HCT116 (cell line): Measurements from ENCODE around the gene OR10G7. TPM values are rescaled to one million over a fixed set of nuclear protein-coding genes. Genes with fewer than 3 reads are reported as not detected.

Source experiments
- ATAC-seq: fragments of 200-7000 bp; cut with Tn5 transposase; 2 replicates; pipeline ENCODE4 v1.9.1; 2020; ENCODE audit warnings: mild to moderate bottlenecking, moderate library complexity
- BruUV-seq: library from RNA; stranded (reverse); fragments of 400-500 nt; replicated peaks from 2 replicates; lab custom pipeline; 2021; lab: Mats Ljungman, UMichigan
- CTCF ChIA-PET: fragments of 300-600 bp; sonication (Branson Sonifier 250); formaldehyde crosslinking; loops from one replicate; lab custom pipeline; 2021; ENCODE audit warnings: antibody characterized with exemption; lab: Charles Lee
- POLR2A ChIA-PET: fragments of 300-600, 350-600 bp; sonication (Branson Sonifier 250); formaldehyde crosslinking; loops from one replicate; lab custom pipeline; 2021; ENCODE audit warnings: antibody characterized with exemption; lab: Charles Lee
- RAD21 ChIA-PET, 2 experiments: fragments of 300-600 bp; sonication (Branson Sonifier 250); formaldehyde crosslinking; loops; one replicate each; lab custom pipeline; 2023; ENCODE audit warnings: low total read pairs in 2 of 2; ENCODE audit not compliant: uncharacterized antibody in 2 of 2, unreplicated experiment in 2 of 2, low non-redundant PET in 1 of 2; lab: Charles Lee
- DNase-seq: peaks from one replicate; pipeline ENCODE4 v3.0.0-alpha.2; 2010; ENCODE audit warnings: low read depth, low spot score
- H2AFZ ChIP-seq: fragments of 200-600 bp; shearing (Covaris generic), sonication (generic); 2 replicates; pipeline ENCODE4 v1.6.1; 2017; ENCODE audit warnings: low read depth, mixed run types, mixed read lengths, antibody characterized with exemption, low read length; ENCODE audit not compliant: poor library complexity, severe bottlenecking
- H3K27ac ChIP-seq: 2 replicates; pipeline ENCODE4 v1.5.1; 2012; ENCODE audit warnings: low read depth, low read length
- H3K27me3 ChIP-seq: fragments of 200-600 bp; sonication (generic); 2 replicates; pipeline ENCODE4 v1.6.1; 2016; ENCODE audit warnings: mixed run types, low read length, mixed read lengths; ENCODE audit not compliant: insufficient read depth
- H3K36me3 ChIP-seq, 2 experiments: fragments of 200-500 bp in 1 of 2; fragments of 200-600 bp in 1 of 2; sonication (Bioruptor generic) in 1 of 2; sonication (generic) in 1 of 2; 2 replicates each; pipeline versions ENCODE4 v1.5.1 to v1.6.1; 2014 to 2016; ENCODE audit warnings: low read length in 2 of 2, inconsistent platforms in 1 of 2, mixed read lengths in 1 of 2, mixed run types in 1 of 2; ENCODE audit not compliant: insufficient read depth in 2 of 2, control insufficient read depth in 1 of 2
- H3K4me1 ChIP-seq, 2 experiments: fragments of 200-600 bp in 1 of 2; sonication (generic) in 1 of 2; 2 replicates each; pipeline versions ENCODE4 v1.5.1 to v1.6.1; 2012 to 2017; ENCODE audit warnings: low read length in 2 of 2, inconsistent platforms in 1 of 2, mild to moderate bottlenecking in 1 of 2, mixed read lengths in 1 of 2, mixed run types in 1 of 2, moderate library complexity in 1 of 2; ENCODE audit not compliant: insufficient read depth in 2 of 2, control insufficient read depth in 1 of 2
- H3K4me2 ChIP-seq: fragments of 200-600 bp; sonication (generic); 2 replicates; pipeline ENCODE4 v1.6.1; 2017; ENCODE audit warnings: mixed run types, low read length, mixed read lengths
- H3K4me3 ChIP-seq, 2 experiments: fragments of 200-600 bp in 1 of 2; sonication (generic) in 1 of 2; replicated peaks in 1 of 2; 2 replicates each; pipeline ENCODE4 v1.5.1; 2011 to 2016; ENCODE audit warnings: low read length in 2 of 2, control low read depth in 1 of 2, low read depth in 1 of 2, mild to moderate bottlenecking in 1 of 2, mixed read lengths in 1 of 2, mixed run types in 1 of 2
- H3K79me2 ChIP-seq: fragments of 200-600 bp; sonication (generic); 2 replicates; pipeline ENCODE4 v1.6.1; 2017; ENCODE audit warnings: mild to moderate bottlenecking, mixed run types, low read length, moderate library complexity, mixed read lengths; ENCODE audit not compliant: insufficient read depth
- H3K9ac ChIP-seq: fragments of 200-600 bp; sonication (generic); 2 replicates; pipeline ENCODE4 v1.6.1; 2016; ENCODE audit warnings: low read length, mixed read lengths
- H3K9me2 ChIP-seq: fragments of 200-600 bp; sonication (generic), shearing (Covaris generic); 2 replicates; pipeline ENCODE4 v1.6.1; 2017; ENCODE audit warnings: mixed run types, mild to moderate bottlenecking, moderate library complexity; ENCODE audit not compliant: insufficient read depth
- H3K9me3 ChIP-seq, 2 experiments: fragments of 200-500 bp in 1 of 2; fragments of 200-600 bp in 1 of 2; sonication (Bioruptor generic) in 1 of 2; sonication (generic) in 1 of 2; 2 replicates each; pipeline ENCODE4 v1.6.1; 2014 to 2017; ENCODE audit warnings: low read length in 2 of 2, mixed read lengths in 2 of 2, inconsistent platforms in 1 of 2, low read depth in 1 of 2, mild to moderate bottlenecking in 1 of 2, mixed run types in 1 of 2, moderate library complexity in 1 of 2; ENCODE audit not compliant: control insufficient read depth in 1 of 2, insufficient read depth in 1 of 2
- H4K20me1 ChIP-seq: fragments of 200-600 bp; sonication (generic), shearing (Covaris generic); 2 replicates; pipeline ENCODE4 v1.6.1; 2017; ENCODE audit warnings: mixed run types, mild to moderate bottlenecking, moderate library complexity; ENCODE audit not compliant: insufficient read depth
- CBX3 ChIP-seq: IDR thresholded peaks from 2 replicates; pipeline ENCODE4 v1.6.1; 2012; ENCODE audit warnings: low read depth
- CEBPB ChIP-seq: IDR thresholded peaks from 2 replicates; pipeline ENCODE4 v1.6.1; 2012; ENCODE audit warnings: low read depth
- EGR1 ChIP-seq: IDR thresholded peaks from 2 replicates; pipeline ENCODE4 v1.6.1; 2012; ENCODE audit warnings: low read depth
- ELF1 ChIP-seq: IDR thresholded peaks from 2 replicates; pipeline ENCODE4 v1.6.1; 2012; ENCODE audit warnings: low read depth, borderline replicate concordance
- EZH2 ChIP-seq: fragments of 200-600 bp; sonication (generic); IDR thresholded peaks from 2 replicates; pipeline ENCODE4 v1.6.1; 2017; ENCODE audit warnings: antibody characterized with exemption, mixed run types
- EZH2phosphoT487 ChIP-seq: fragments of 200-600 bp; IDR thresholded peaks from 2 replicates; pipeline ENCODE4 v1.6.1; 2018; ENCODE audit warnings: antibody characterized with exemption, borderline replicate concordance
- FOSL1 ChIP-seq: IDR thresholded peaks from 2 replicates; pipeline ENCODE4 v1.6.1; 2012; ENCODE audit warnings: low read depth
- POLR2A ChIP-seq: IDR thresholded peaks from 2 replicates; pipeline ENCODE4 v1.7.0; 2011; ENCODE audit warnings: borderline replicate concordance; ENCODE audit not compliant: insufficient read depth, insufficient read length; ENCODE audit errors: extremely low read depth
- RAD21 ChIP-seq: IDR thresholded peaks from 2 replicates; pipeline ENCODE4 v1.6.1; 2012; ENCODE audit warnings: low read depth, mild to moderate bottlenecking
- SP1 ChIP-seq: IDR thresholded peaks from 2 replicates; pipeline ENCODE4 v1.6.1; 2012; ENCODE audit warnings: low read depth
- TCF7L2 ChIP-seq: IDR thresholded peaks from 2 replicates; pipeline ENCODE4 v1.7.0; 2011; ENCODE audit warnings: borderline replicate concordance, inconsistent platforms; ENCODE audit not compliant: insufficient read depth, insufficient read length; ENCODE audit errors: extremely low read depth
- ZNF274 ChIP-seq: fragments of 200-500 bp; sonication (Bioruptor generic); IDR thresholded peaks from 2 replicates; pipeline ENCODE4 v1.6.1; 2014; ENCODE audit warnings: mild to moderate bottlenecking, low read depth, low read length, inconsistent platforms
- intact Hi-C: fragments of 100-400 bp; cut with micrococcal nuclease; formaldehyde crosslinking; loops from 2 replicates; pipeline ENCODE4 v1.10.0; 2022
- total RNA-seq: library from RNA; stranded (reverse); gene quantifications from one replicate; pipeline ENCODE4 v1.2.1, GENCODE V29; 2021; ENCODE audit not compliant: unreplicated experiment
- TF ChIP-seq, protein P1 (sequence below), 3 experiments: fragments of 200-600 bp in 1 of 3; sonication (generic) in 1 of 3; IDR thresholded peaks in 2 of 3; conservative IDR thresholded peaks in 1 of 3; 2 replicates each; pipeline ENCODE4 v1.5.1; 2012 to 2017; ENCODE audit warnings: low read depth in 2 of 3, low read length in 2 of 3, antibody characterized with exemption in 1 of 3, borderline replicate concordance in 1 of 3, control low read depth in 1 of 3, mild to moderate bottlenecking in 1 of 3, mixed read lengths in 1 of 3, mixed run types in 1 of 3, moderate library complexity in 1 of 3; ENCODE audit not compliant: insufficient read depth in 1 of 3
- TF ChIP-seq, protein P2 (sequence below): IDR thresholded peaks from 2 replicates; pipeline ENCODE4 v1.6.1; 2011; ENCODE audit warnings: mild to moderate bottlenecking, low read length, moderate library complexity; ENCODE audit not compliant: insufficient replicate concordance; ENCODE audit errors: extremely low read depth
- TF ChIP-seq, protein P3 (sequence below): IDR thresholded peaks from 2 replicates; pipeline ENCODE4 v1.6.1; 2012

OR10G7 gene
- total RNA-seq, 1 experiment from 2014 or later: not detected

DNA sequence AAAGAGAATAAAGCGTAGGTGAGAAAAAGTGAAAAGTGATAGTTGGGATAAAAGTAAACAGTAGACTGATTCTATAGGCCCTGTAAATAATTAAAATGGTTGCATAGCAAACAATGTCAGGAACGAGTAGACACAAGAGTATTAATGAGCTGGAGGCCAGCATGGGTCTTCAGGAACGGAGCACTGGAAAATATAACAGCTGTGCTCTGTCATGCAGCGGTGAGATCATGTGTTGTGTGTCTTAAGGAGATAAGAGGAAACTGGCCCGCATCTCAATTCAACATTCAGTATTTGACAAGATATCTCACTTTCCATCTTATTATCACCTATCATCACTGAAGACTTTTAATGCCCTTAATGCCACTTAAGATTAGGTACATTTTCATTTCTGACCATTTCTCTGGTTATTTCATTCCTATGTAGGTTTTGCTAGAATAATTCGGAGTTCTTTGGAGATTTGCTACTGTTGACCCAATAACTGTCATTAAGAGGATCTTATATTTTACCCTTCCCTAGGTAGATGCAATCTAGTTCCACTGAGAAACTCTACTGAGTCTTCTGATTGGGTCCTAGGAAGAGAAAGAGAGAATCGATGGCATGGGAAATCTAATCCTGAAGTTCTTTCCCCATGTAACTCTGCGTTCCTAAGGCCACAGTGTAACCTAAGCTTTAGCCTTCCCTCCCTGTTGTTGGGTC, 38.7 kb upstream of the OR10G7 start:
- ChIA-PET CTCF (interaction anchor here (0.6 to 2.0 kb wide), 2 partner anchors 8 to 27 kb away, joined by 3 to 10 read pairs; no protein-coding TSS in a partner anchor), RAD21 (no interaction called here), POLR2A (no interaction called here)
- Histone ChIP-seq H3K4me2 (no peak overlapping the region), H2AFZ (no peak overlapping the region), H3K9me3 (no peaks in the 10 kb centered on the region), H3K4me1 (no peaks in the 10 kb centered on the region), H3K79me2 (no peaks in the 10 kb centered on the region), H3K9ac (no peak overlapping the region), H4K20me1 (peaks cover 4% of the 10 kb centered on the region; the same call in 1 of the 2 replicates), H3K4me3 (no peak overlapping the region), H3K36me3 (no peaks in the 10 kb centered on the region), H3K9me2 (no peaks in the 10 kb centered on the region), H3K27ac (no peak overlapping the region), H3K27me3 (peaks cover 56% of the 10 kb centered on the region)
- ATAC-seq: no peak
- DNase-seq: no peak
- intact Hi-C loops: no loop called here
- no TSS peak for BruUV-seq
- no peak for TF ChIP-seq EGR1
- TF ChIP-seq FOSL1: no peak
- no peak for TF ChIP-seq SP1
- TF ChIP-seq, protein P1, sequence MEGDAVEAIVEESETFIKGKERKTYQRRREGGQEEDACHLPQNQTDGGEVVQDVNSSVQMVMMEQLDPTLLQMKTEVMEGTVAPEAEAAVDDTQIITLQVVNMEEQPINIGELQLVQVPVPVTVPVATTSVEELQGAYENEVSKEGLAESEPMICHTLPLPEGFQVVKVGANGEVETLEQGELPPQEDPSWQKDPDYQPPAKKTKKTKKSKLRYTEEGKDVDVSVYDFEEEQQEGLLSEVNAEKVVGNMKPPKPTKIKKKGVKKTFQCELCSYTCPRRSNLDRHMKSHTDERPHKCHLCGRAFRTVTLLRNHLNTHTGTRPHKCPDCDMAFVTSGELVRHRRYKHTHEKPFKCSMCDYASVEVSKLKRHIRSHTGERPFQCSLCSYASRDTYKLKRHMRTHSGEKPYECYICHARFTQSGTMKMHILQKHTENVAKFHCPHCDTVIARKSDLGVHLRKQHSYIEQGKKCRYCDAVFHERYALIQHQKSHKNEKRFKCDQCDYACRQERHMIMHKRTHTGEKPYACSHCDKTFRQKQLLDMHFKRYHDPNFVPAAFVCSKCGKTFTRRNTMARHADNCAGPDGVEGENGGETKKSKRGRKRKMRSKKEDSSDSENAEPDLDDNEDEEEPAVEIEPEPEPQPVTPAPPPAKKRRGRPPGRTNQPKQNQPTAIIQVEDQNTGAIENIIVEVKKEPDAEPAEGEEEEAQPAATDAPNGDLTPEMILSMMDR (IDR thresholded peaks at IDR 0.05 in 2 of 3, conservative IDR thresholded peaks at IDR 0.05 in 1 of 3; ENCODE audit: borderline replicate concordance in 1 of 3, insufficient read depth in 1 of 3, low read depth in 2 of 3, low read length in 2 of 3): no peak
- no peak for TF ChIP-seq EZH2phosphoT487
- TF ChIP-seq ELF1: no peak
- TF ChIP-seq TCF7L2: no peak
- TF ChIP-seq ZNF274: no peak
- no peak for TF ChIP-seq CEBPB
- TF ChIP-seq POLR2A: no peak
- TF ChIP-seq, protein P2, sequence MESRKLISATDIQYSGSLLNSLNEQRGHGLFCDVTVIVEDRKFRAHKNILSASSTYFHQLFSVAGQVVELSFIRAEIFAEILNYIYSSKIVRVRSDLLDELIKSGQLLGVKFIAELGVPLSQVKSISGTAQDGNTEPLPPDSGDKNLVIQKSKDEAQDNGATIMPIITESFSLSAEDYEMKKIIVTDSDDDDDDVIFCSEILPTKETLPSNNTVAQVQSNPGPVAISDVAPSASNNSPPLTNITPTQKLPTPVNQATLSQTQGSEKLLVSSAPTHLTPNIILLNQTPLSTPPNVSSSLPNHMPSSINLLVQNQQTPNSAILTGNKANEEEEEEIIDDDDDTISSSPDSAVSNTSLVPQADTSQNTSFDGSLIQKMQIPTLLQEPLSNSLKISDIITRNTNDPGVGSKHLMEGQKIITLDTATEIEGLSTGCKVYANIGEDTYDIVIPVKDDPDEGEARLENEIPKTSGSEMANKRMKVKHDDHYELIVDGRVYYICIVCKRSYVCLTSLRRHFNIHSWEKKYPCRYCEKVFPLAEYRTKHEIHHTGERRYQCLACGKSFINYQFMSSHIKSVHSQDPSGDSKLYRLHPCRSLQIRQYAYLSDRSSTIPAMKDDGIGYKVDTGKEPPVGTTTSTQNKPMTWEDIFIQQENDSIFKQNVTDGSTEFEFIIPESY: no peak
- no peak for TF ChIP-seq EZH2
- no peak for TF ChIP-seq CBX3
- TF ChIP-seq, protein P3, sequence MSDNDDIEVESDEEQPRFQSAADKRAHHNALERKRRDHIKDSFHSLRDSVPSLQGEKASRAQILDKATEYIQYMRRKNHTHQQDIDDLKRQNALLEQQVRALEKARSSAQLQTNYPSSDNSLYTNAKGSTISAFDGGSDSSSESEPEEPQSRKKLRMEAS: no peak
- TF ChIP-seq RAD21: no peak
